Measurements from ENCODE around the gene KCNQ1OT1.

KCNQ1OT1 gene

DNA sequence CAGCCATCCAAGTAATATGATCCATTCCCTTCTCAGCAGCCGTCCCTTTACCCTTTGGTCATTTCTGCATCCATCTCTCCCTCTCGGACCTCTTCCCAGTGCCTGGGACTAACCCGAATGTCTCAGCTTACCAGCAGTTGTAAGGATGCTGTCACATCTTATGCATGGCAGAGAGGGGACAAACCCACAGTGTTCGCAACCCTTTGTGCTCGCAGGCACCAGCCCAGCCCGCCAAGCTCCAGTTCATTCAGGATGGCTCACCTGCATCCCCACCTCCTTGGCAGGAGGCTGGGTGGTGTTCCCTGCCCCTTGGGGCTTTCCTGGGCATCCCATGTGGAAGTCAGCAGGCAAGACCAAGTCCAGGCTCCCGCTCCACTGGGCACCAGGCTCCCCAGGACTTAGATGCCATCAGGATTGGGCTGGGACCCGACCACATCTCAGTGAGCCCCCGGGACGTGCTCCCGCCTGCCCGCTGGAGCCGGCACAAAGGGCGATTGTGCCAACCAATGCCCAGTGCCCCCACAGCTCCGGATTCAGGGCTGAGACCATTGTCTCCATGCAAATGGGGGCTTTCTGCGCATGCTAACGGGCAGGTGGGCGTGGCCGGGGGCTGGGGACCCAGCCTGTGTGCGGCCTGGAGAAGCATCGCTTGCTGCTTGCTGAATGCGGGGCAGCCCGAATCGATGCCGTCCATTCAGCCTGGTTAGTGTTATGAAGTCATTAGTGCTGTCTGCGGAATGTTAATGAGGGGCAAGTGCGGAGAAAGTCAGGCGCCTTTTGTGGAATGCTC lies 108.6 kb downstream of the KCNQ1OT1 start:
- no peak for DNase-seq

DNA sequence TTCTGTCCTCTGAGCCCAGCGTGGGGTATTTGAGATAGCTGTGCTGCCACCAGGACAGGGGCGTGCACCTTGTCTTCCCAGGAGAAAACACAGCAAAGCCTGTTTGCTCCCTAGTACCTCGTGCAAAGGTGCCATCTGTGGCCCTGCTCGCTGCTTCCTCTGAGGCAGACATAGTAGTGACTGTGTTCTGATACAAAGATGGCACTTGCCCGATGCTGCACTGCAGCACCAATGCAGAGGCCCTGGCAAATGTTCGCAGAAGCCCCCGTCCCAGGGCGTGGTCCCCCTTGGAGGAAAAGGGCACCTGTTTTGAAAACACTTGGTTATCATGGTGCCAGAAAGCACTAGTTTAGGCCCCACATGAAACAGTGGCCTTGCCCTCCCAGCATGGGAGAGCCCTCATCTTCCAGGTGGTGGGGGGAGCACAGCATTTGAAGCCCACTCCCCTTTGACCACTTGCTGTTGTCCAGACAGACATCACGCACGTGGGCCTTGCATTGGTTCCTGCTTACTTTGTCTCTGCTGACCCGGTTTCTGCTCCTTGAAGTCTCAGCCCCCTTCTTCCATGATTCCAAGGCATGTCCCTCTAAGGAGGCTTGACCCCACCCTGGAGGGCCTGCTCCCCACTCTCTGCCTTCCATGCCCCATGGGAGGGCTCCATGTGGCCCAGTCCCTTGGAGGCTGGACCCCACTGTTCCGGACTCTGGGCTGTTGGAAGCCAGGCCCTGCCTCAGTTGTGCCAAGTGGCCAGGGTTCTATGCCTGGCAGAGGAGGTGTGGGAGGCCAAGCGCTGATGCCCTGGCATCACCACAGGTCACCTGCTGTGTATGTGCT lies 109.4 kb downstream of the KCNQ1OT1 start:
- DNase-seq, result no peak

DNA sequence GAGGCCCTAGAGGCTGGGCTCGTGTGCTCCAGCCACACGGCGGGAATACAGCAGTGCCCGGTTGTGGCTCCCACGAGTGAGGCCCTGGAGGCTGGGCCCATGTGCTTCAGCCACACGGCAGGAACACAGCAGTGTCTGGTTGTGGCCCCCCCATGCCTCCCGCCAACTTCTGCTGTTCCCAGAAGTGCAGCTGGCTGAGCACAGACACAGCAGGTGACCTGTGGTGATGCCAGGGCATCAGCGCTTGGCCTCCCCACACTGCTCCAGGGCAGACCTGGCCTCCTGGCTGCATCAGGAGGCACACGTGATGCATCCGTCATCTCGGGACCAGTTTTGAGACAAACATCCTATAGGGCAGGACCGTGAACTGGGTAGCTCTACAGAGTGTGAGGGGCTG lies 110.3 kb downstream of the KCNQ1OT1 start:
- DNase-seq, result no peak

DNA sequence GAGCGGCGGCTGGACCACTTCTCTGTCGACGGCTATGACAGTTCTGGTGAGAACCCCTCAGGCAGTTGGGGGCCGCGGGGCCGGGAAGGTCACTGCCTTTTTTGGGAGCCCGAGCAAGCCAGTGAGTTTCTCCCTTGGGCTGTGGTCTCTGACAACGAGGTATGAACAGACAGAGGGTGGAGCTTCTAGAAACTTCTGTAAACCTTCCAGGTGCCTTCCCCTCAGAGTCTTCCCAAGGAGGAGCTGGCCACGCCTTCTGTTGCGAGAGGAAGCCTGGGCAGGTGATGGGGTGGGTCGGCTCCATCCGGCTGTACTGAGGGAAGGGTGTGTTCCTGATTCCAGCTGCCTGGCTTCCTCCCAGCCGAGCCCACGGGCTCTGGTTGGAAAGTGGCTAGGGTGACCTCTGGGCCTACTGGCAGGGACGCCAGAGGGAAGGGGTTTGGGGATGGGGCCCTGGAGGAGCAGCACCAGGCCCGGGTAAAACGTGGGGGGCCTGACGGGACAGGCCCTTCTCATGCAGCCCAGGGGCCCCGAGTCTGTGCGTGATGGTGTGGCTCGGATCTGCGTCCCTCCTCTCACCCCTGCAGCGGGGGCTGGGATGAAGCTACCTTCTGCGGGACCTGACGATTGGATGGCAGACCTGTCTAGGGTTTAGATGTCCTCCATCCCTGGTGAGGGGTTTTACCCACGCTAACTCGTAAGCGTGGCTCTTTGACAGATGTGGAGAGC lies 110.8 kb downstream of the KCNQ1OT1 start:
- no peak for DNase-seq

DNA sequence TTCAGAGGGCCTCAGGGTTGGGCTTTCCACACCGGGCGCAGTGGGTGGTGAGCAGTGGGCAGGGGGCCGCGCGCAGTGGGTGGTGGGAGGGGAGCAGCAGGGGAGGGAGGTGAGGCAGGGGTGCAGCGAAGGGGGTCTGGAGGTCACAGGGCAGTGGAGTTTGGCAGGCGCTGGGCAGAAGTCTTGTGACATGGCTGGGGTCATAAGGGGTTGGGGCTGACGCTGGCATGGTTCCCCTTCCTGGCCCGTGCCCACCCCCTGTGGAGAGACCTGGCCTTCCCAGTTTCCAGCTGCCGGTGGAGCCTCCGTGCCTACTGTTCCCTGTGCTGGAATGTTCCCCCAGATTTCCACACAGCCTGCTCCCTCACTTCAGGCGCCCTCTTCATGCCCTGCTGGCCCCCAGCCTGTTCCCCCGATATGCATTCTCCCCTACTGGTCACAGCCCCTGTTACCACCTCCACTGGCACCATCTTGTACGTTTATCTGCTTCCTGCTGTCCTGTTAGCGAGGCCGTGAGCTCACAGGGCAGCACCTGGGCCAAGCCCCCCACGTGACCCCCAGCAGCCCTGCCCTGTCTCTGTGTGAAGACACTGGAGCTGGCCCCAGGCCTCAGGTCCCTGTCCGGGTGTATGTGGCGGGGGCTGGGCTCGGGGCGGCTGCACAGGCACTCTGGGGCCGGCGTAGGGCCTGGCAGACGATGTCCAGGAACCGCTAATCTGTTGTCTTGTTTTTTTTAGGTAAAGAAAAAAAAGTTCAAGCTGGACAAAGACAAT lies 111.6 kb downstream of the KCNQ1OT1 start:
- DNase-seq, result no peak

DNA sequence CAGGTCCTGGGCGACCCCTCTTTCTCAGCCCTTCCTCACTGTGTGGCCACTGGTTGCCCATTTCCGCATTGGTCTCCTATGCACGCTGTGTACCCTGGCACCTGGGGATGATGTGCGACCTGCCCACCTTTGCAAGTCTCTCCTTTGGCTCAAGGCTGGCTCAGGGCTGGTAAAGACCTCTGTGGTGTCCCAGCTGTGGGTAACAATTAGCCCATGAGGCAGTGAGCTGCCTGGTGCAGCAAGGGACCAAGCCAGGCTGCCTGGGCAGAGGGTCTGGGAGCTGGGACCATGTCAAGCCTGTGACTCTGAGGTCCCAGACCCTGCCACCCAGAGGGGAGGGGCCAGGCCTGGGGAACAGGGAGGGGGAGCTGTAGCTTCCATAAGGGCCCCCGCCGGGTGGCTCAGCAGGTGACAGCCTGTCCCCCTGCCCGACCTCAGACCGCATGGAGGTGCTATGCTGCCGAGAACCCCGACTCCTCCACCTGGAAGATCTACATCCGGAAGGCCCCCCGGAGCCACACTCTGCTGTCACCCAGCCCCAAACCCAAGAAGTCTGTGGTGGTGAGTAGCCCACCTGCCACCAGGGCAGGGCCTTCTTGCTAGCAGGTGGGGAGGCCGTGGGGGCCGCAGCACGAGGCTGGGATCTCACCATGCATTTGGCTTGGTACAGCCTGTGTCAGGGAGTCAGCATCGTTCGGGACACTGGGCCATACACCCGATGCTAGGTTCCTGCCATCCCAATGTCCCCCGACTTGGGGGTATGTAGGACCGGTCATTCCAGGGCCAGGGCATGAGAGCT lies 112.5 kb downstream of the KCNQ1OT1 start:
- DNase-seq, result no peak

DNA sequence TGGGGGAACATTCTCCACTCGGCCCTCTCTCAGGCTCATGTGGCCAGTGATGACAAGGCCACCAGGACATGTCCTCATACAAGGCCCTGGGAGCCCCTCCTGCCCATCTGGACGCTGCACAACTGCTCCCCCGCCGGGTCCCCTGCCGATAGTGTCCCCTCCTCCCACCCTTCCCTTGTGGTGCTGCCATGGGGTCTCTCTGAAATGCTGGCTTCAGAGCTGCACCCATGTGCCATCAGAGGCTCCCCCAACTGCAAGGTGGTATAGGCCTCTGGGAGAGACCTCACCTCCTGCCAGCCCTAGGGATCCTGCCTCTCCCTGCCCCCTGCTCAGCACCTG lies 113.0 kb downstream of the KCNQ1OT1 start:
- no peak for DNase-seq

DNA sequence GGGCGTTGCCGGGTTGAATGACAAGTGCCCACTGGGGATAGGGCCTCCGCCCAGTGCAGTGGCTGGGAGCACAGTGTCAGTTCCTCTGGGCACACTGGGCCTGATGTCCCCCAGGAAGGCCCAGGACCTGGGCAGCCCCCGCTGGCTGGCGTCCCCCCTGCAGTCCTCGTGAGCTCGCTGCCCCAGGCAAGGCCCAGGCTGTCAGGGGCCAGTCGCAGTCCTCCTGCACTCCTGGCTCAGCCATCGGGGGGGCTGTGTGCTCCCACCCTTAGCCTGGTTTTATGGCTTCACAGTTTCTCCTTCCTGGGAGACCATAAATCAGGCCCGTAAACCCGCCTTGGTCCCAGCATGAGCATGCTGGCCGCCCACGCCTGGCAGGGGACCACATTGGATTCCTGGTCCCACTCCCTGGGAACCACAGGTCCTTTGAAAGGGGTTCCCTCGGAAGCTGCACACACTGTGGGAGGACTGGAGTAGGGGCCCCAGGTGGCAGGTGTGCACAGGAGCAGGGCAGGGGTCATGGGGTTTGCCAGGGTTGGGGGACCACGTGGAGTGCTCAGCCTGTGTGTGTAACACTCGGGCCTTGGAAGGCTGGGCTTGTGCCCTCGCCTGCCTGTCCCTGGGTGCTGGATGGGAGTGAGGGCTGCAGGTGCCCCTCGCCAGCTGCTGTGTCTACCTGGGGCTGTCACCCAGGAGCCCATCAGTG lies 113.6 kb downstream of the KCNQ1OT1 start:
- no peak for DNase-seq

DNA sequence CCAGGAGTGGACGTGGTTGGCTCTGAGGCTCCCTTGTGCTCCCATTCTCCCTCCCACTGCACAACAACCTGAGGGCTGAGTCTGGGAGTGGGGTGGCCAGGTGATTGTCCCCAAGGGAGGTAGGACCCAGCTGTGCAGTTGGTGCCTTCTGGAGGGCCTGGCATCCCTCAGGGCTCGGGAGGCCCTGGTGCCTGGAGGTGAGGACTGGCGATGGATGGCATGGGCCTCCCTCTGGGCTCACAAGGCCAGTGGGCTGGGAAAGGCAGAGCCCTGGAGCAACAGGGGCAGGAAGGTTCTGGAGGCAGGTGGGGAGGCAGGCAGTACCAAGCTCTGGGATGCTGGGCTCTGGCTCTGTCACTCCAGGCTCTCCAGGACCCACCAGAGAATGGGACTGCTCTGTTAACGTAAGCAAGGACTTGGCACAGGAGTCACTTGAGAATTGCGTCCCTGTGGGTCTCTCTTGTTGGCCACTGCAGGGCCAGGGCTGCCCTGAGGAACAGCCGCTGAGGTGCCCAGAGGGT lies 114.2 kb downstream of the KCNQ1OT1 start:
- no peak for DNase-seq

DNA sequence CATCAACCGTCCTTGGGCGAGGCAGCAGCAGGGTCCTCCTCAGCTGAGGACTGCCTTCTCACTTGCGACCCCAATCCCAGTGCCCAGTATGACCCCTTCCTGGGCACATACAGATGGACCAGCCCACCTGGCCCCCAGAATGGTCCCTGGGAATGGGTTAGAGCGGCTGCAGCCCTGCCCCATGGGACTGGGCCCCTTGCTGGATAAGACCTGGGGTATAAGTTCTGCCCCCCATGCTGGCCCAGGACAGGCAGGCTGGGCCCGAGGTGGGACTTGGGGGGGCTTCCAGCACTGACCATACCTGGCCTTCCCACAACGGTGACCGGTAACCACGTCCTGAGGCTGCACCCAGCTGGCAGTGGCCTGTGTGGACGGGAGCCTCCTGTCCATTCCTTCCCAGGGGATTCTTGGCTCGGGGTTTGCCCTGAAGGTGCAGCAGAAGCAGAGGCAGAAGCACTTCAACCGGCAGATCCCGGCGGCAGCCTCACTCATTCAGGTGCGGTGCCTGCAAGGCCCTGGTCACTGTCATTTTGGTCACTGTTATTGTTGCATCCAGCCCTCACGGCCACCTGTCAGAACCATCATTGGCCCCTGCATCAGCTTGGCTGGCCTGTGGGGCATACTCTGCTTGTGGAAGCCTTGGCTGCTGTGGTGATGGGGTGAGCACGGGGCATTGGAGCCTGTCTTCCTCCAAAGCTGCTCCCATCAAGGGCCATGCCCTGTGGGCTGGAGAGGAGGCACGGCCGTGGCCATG lies 114.8 kb downstream of the KCNQ1OT1 start:
- no peak for DNase-seq

DNA sequence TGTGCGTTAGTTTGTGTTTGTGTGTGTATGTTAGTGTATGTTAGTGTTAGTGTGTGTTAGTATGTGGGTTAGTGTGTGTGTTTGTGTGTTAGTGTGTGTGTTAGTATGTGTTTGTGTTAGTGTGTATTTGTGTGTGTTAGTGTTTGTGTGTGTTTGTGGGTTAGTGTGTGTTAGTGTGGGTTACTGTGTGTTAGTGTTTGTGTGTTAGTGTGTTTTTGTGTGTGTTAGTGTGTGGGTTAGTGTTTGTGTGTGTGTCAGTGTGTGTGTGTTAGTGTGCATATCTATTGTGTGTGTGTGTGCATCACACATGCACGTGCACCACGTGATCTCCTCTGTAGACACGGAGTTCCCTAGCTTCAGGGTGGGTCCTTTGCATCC lies 115.4 kb downstream of the KCNQ1OT1 start:
- no peak for DNase-seq

DNA sequence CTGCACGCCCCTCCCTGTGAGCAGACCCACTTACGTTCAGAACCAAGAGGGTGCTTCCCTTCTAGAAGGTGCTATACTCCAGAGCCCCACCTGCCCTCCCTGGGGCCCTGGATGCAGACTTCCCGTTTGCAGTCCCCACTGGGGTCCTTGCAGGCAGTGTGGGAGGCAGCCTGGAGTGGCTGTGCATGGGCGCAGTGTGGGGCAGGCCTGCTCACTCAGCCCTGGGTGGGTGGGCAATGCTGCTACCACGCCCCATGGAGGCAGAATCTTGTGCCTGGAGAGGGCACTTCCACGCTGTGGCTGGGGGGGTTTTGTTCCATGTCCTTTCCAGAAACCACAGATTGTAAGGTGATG lies 116.2 kb downstream of the KCNQ1OT1 start:
- DNase-seq, result no peak

DNA sequence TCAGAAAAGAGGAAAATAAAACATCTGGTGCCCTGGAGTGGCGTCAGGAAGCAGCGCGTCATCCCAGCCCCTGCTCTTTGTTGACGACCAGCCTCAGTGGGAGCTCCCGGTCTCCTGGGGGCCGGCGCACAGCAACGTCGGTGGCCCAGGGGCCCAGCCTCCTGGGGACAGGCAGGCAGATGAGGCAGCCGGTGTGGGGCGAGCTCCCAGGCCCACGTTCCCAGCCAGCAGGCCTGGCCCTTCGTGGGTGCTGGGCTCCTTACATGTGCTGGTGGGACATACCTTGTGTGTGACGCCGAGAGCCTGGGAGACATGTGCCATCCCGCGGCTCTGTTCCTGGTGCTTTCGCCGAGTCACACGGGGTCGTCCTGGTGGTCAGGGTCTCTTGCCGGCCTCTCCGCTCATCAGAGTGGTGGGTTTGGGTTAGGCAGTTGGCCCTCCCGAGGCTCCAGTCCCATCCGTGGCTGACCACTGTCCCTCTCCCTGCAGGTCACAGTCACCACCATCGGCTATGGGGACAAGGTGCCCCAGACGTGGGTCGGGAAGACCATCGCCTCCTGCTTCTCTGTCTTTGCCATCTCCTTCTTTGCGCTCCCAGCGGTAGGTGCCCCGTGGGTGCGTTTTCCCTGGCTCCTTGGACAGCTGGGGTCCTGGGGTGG lies 116.7 kb downstream of the KCNQ1OT1 start:
- no peak for DNase-seq

DNA sequence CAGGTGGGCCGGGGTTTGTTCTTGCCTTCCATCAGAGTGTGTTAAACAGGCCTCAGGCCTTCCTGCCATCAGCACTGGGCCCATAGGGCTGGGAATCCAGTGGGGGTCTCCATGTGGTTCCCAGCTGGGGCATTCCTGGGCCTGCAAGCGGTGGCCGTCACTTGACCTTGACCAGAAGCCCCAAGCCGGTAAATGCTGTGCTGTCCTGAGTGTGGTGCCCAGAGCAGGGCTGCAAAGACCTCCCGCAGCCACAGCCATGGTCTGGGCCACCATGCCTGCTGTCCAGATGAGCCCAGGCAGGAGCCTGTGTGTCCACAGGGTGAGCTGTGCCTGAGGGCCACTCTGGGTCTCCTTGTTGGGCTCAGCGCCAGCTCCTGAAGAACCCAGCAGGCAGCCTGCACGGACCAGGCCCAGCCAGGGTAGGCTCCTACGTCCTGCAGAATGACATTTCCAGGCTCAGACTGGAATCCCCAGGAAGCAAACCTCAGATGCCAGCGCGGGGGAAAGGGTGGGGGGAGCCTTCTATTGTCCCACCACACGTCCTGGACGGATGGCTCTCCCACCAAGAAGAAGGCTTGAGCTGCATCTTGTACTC lies 117.3 kb downstream of the KCNQ1OT1 start:
- no peak for DNase-seq

DNA sequence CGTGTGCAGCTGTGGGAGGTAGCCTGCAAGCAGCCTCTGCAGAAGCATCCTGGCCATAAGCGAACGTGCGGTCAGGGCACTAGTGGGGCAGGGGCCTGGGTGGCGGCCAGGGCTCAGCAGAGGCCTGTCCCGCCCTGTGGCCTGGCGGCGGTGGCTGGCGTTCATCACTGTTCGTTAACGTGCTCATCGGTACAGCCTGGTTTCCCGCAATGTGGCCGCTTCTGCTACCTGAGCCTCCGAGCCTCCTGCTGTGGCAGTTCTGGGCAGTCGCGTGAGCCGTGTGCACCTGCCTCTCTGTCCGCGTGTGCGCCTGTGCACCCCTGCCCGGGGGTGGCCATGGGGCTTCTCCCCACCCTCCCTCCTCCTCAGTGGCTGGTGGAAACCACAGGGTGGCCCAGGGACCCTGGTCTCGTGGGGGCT lies 117.9 kb downstream of the KCNQ1OT1 start:
- DNase-seq, result no peak

DNA sequence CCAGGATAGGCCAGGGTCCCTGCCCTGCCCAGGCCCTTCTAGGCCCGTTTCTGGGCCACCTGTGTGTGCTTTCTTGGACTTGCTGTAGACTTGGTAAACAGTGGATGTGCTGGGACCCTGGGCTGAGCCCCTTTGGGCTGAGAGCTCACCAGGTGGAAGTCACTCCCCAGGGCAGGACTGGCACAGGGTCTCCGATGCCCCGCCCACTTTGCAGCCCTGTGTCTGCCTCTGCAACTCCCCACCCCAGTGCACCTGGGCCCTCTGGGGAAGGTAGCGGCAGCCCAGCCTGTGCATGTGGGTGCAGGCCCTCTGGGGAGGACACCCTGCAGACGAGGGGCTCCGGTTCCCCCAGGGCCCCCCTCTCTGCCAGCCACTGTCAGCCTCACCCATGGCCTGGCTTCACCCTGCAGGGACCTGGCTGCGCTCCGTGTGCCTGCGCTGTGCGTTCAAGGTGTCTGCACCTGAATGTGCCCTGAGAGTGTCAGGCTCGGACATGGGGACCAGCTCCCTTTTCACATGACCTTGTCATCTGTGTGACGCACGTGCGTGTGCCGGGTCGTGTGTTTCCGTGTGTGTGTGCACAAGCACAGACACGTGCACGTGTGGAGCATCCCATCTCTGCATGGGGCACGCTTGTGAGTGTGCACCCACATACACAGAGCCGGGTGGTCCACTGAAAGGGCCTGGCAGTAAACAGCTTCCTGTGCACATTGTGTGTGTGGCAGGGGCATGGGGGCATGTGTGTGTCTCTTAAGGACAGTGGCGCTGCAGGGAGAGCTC lies 118.5 kb downstream of the KCNQ1OT1 start:
- DNase-seq, result no peak

DNA sequence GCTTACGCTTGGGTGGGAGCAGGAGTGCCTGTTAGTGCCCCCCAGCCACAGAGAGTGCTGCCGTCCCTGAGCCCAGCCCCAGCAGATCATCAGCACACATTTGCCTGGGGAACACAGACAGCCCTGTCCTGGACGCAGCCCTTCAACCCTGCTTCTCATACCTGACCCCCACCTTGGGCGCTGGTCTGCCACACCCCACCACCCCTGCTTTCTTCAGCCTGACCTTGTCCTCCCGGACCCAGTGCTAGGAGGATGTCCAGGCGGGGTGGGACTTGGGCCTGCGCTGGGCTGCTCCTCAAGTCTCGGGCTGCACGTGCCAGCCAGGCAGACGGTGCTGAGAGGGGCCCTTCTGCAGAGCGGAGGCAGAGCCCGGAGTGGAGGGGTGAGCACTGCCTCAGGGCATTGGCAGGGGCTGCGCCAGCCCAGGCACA lies 119.2 kb downstream of the KCNQ1OT1 start:
- no peak for DNase-seq

DNA sequence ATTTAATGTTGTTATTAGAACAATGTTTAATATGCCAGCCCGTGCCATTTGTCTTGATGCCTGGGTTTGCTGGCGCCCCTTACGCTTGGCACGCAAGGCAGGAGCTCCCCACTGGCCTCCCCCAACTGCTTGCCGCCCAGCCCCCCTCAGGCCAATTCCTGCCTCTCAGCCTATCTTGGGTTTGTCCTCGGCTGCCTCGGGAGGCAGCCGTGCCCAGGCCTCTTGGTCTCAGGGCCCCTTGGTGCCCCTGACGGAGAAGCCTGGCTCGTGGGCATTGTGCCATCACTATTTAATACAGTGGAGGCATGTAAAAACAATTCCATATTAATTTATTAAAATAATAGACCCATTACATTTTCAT lies 119.8 kb downstream of the KCNQ1OT1 start:
- DNase-seq, result no peak

Measured in RPMI8226 (cell line).